Smooth muscle cell (in vitro differentiated cells): ENCODE measurements around the gene EEF1AKMT3. TPM values are rescaled to one million over a fixed set of nuclear protein-coding genes. Genes with fewer than 3 reads are reported as not detected.

ENCODE experiments used
- DNase-seq: peaks from one replicate; lab custom pipeline; 2025; ENCODE audit not compliant: unreplicated experiment; lab: John Stamatoyannopoulos, UW
- H2AFZ ChIP-seq: fragments of 200-600 bp; sonication (generic); 2 replicates; pipeline ENCODE4 v1.6.0; 2016; ENCODE audit warnings: antibody characterized with exemption, low read depth, mild to moderate bottlenecking
- H3F3A ChIP-seq: fragments of 200-600 bp; sonication (generic); 2 replicates; pipeline ENCODE4 v1.6.0; 2017; ENCODE audit warnings: antibody characterized with exemption, low read depth
- H3K27ac ChIP-seq: fragments of 200-600 bp; sonication (generic); 2 replicates; pipeline ENCODE4 v1.5.1; 2016; ENCODE audit warnings: low read depth, mild to moderate bottlenecking
- H3K27me3 ChIP-seq: fragments of 200-600 bp; sonication (generic); 2 replicates; pipeline ENCODE4 v1.6.1; 2016; ENCODE audit warnings: low read depth, mild to moderate bottlenecking
- H3K36me3 ChIP-seq: fragments of 200-600 bp; sonication (generic); 2 replicates; pipeline ENCODE4 v1.5.1; 2016; ENCODE audit warnings: low read depth
- H3K4me1 ChIP-seq: fragments of 200-600 bp; sonication (generic); 2 replicates; pipeline ENCODE4 v1.5.1; 2016; ENCODE audit warnings: low read depth
- H3K4me2 ChIP-seq: fragments of 200-600 bp; sonication (generic); 2 replicates; pipeline ENCODE4 v1.6.0; 2016; ENCODE audit warnings: mild to moderate bottlenecking
- H3K4me3 ChIP-seq: fragments of 200-600 bp; sonication (generic); 2 replicates; pipeline ENCODE4 v1.5.1; 2016; ENCODE audit warnings: mild to moderate bottlenecking
- H3K79me2 ChIP-seq: fragments of 200-600 bp; sonication (generic); 2 replicates; pipeline ENCODE4 v1.6.0; 2016; ENCODE audit warnings: low read depth, mild to moderate bottlenecking
- H3K9ac ChIP-seq: fragments of 200-600 bp; sonication (generic); 2 replicates; pipeline ENCODE4 v1.6.0; 2016; ENCODE audit warnings: low read depth
- H3K9me3 ChIP-seq: fragments of 200-600 bp; sonication (generic); replicated peaks from 2 replicates; pipeline ENCODE4 v1.5.1; 2016; ENCODE audit warnings: low read depth
- H4K20me1 ChIP-seq: fragments of 200-600 bp; sonication (generic); 2 replicates; pipeline ENCODE4 v1.6.0; 2016; ENCODE audit warnings: low read depth
- WGBS: methylation state at CpG from one replicate; pipeline ENCODE4 v1.1.7; 2016; ENCODE audit warnings: low lambda C conversion rate; 5-methylcytosine and 5-hydroxymethylcytosine counted together
- polyA plus RNA-seq: library from polyadenylated mRNA; unstranded; fragments of >200 nt; fragmentation: Nextera tagmentation; extraction: Ambion mirVana; gene quantifications from 2 replicates; pipeline ENCODE4 v1.2.1, GENCODE V29; 2016
- total RNA-seq: library from RNA; depleted of rRNA; stranded (reverse); fragments of >200 nt; gene quantifications from 2 replicates; pipeline ENCODE4 v1.2.3, GENCODE V29; 2014
- TF ChIP-seq, protein P1 (sequence below): fragments of 200-600 bp; sonication (generic); IDR thresholded peaks from 2 replicates; pipeline ENCODE4 v1.5.1; 2017; ENCODE audit warnings: borderline replicate concordance, mild to moderate bottlenecking, antibody characterized with exemption; ENCODE audit not compliant: insufficient read depth, poor library complexity, severe bottlenecking

The EEF1AKMT3 gene
- total and polyA plus RNA-seq, 2 experiments from 2014 or later = 8.0 to 9.0 TPM

DNA sequence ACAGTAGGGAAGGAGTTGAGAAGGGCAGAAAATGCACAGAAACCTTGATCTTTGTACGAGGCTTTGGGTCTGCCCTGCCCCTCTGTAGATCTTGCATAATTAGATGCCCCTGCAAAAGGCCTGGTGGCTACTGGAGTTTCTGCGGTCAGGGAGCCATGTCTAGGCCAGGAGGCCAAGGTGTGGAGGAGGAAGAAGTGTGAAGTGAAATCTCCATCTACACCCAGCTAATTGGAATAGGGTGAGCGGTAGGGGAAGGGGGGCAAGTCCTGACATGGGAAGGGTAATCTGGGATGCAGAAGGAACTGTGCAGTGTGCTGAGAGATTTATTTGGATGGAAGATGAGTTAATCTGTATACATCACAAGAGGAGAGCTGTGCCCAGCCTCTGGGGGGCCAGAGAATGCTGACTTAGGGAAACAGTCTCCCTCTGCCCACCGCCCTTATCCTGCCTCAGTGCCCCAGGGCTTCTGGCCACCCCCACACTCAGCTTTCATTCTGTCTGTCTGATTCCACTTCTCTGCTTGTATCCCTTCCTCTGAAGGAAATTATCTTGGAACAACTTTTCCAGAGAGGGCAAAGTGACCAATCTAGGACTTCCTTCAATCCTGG is 10.9 kb upstream of the EEF1AKMT3 start:
- 80% methylated on average over 4 of the region's 4 CpGs for WGBS
- H3F3A ChIP-seq = no peaks in the 10 kb centered on the region
- no peaks in the 10 kb centered on the region for H3K36me3 ChIP-seq
- no peaks in the 10 kb centered on the region for H3K9me3 ChIP-seq
- TF ChIP-seq, protein P1, sequence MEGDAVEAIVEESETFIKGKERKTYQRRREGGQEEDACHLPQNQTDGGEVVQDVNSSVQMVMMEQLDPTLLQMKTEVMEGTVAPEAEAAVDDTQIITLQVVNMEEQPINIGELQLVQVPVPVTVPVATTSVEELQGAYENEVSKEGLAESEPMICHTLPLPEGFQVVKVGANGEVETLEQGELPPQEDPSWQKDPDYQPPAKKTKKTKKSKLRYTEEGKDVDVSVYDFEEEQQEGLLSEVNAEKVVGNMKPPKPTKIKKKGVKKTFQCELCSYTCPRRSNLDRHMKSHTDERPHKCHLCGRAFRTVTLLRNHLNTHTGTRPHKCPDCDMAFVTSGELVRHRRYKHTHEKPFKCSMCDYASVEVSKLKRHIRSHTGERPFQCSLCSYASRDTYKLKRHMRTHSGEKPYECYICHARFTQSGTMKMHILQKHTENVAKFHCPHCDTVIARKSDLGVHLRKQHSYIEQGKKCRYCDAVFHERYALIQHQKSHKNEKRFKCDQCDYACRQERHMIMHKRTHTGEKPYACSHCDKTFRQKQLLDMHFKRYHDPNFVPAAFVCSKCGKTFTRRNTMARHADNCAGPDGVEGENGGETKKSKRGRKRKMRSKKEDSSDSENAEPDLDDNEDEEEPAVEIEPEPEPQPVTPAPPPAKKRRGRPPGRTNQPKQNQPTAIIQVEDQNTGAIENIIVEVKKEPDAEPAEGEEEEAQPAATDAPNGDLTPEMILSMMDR = no peak
- peaks cover 15% of the 10 kb centered on the region for H3K4me1 ChIP-seq
- no peak overlapping the region for H3K9ac ChIP-seq
- H3K27me3 ChIP-seq = peaks cover 66% of the 10 kb centered on the region
- no peak for DNase-seq
- no peak overlapping the region for H3K4me2 ChIP-seq
- H2AFZ ChIP-seq = no peak overlapping the region
- H3K4me3 ChIP-seq = no peak overlapping the region
- H3K79me2 ChIP-seq = no peaks in the 10 kb centered on the region
- peaks cover 10% of the 10 kb centered on the region for H4K20me1 ChIP-seq
- H3K27ac ChIP-seq = no peak overlapping the region

DNA sequence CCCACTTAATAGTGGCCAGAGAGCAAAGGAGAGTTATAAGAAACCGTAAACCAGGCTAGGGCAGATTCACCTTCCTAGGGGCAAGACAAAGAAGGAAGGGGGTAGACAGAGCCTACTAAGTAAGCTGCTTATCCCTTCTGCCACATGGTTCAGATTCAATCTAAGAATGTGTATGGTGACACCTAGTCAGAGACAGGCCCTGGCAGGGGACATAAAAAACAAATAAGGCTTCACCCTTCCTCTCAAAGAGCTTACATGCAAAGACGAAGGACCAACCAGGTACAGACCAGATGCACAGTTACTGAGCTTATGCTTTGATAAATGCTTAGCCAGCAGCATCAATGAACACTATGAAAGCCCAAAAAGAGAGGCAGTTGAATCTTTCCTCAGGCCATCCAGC is 10.0 kb upstream of the EEF1AKMT3 start:
- TF ChIP-seq, protein P1 = no peak
- Histone ChIP-seq H4K20me1 (peaks cover 10% of the 10 kb centered on the region), H3F3A (no peaks in the 10 kb centered on the region), H3K4me1 (peaks cover 23% of the 10 kb centered on the region), H3K9ac (no peak overlapping the region), H3K27me3 (peaks cover 68% of the 10 kb centered on the region), H3K9me3 (no peaks in the 10 kb centered on the region), H3K27ac (no peak overlapping the region), H3K36me3 (no peaks in the 10 kb centered on the region), H2AFZ (no peak overlapping the region), H3K79me2 (no peaks in the 10 kb centered on the region), H3K4me3 (no peak overlapping the region), H3K4me2 (no peak overlapping the region)
- WGBS = 80% methylated on average over 2 of the region's 2 CpGs
- DNase-seq = no peak

DNA sequence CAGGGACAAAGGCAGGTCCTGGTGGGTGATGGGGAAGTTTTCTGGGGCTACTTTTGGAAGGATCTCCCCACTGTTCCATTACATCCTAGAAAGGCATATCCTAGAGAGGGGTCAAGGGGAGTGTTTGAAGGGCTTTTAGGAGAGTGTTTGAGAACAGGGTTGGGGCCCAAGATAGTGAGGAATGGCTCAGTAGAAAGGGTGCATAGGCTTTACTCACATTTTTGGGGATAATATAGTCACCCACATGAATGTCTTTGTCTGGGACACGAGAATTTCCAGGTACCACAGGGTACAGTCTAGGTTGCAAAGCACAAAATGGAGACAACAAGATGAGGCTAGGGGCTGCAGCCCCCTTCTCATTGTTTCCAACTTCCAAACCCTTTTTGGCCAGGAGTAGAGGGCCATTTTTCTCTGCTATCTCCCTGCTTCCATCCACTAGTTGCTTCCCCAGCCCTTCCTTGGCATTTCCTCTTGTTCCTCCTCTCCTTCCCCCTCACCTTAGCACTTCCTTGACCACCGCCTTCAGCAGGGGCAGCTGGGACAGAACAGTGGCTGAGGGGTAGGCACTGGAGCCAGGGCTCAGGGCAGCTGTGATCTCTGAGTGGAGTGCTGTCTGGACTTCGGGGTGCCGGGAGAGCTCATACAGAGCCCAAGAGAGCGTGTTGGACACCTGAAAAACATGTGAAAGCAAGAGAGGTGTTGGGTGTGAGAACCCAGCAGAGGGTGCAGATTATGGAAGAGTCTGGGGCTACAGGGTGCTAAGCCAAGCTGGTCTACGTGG is 8.3 kb upstream of the EEF1AKMT3 start:
- Histone ChIP-seq H2AFZ (no peak overlapping the region), H3K4me2 (no peak overlapping the region), H3K4me1 (peaks cover 26% of the 10 kb centered on the region), H3F3A (no peaks in the 10 kb centered on the region), H3K4me3 (no peak overlapping the region), H3K9ac (no peak overlapping the region), H3K36me3 (no peaks in the 10 kb centered on the region), H4K20me1 (peaks cover 10% of the 10 kb centered on the region), H3K79me2 (no peaks in the 10 kb centered on the region), H3K27me3 (peaks cover 72% of the 10 kb centered on the region), H3K27ac (no peak overlapping the region), H3K9me3 (no peaks in the 10 kb centered on the region)
- TF ChIP-seq, protein P1 = no peak
- no peak for DNase-seq
- 73% methylated on average over 6 of the region's 6 CpGs for WGBS
